A549 (cell line): ENCODE measurements around the gene SPTBN4. TPM values are rescaled to one million over a fixed set of nuclear protein-coding genes. Genes with fewer than 3 reads are reported as not detected.
A peak's percentile ranks its signal among the peaks of the same experiment; 100 is the strongest.

Experiments
- ATAC-seq, 2 experiments: fragments of 200-7000 bp in 1 of 2; fragments of >200 bp in 1 of 2; cut with Nextera tagmentation in 1 of 2; cut with Tn5 transposase in 1 of 2; 3 replicates each; pipeline versions ENCODE4 v1.8.0 to v1.9.1; 2018 to 2020; ENCODE audit warnings: mild to moderate bottlenecking in 1 of 2, moderate library complexity in 1 of 2
- CTCF ChIA-PET: fragments of 300-600 bp; sonication (Branson Sonifier 250); formaldehyde crosslinking; extraction: SDS; loops from one replicate; lab custom pipeline; 2021; ENCODE audit warnings: antibody characterized with exemption, inconsistent platforms; lab: Yijun Ruan, JAX
- POLR2A ChIA-PET: fragments of 350-600 bp; formaldehyde crosslinking; extraction: SDS; loops from one replicate; lab custom pipeline; 2021; ENCODE audit warnings: antibody characterized with exemption, inconsistent platforms; lab: Yijun Ruan, JAX
- DNase-seq, 2 experiments: peaks; one replicate each; pipeline versions ENCODE4 v3.0.0 to v3.0.0-alpha.2; 2011 to 2016; ENCODE audit warnings: low read depth in 1 of 2, low spot score in 1 of 2
- FAIRE-seq: peaks from 2 replicates; lab custom pipeline; 2011; peaks lifted over from hg19 to GRCh38; lab: Jason Lieb, UNC
- H3K27ac ChIP-seq, 2 experiments: fragments of >200 bp; sonication (Bioruptor Twin); formaldehyde crosslinking; 3 replicates each; pipeline ENCODE4 v1.5.1; 2016 to 2017
- H3K4me1 ChIP-seq: fragments of >200 bp; sonication (Bioruptor Twin); formaldehyde crosslinking; 3 replicates; pipeline ENCODE4 v1.6.1; 2016
- H3K4me2 ChIP-seq: fragments of >200 bp; sonication (Bioruptor Twin); formaldehyde crosslinking; 3 replicates; pipeline ENCODE4 v1.6.1; 2016
- H3K4me3 ChIP-seq: fragments of >200 bp; sonication (Bioruptor Twin); formaldehyde crosslinking; 3 replicates; pipeline ENCODE4 v1.5.1; 2016
- H3K9me3 ChIP-seq: fragments of >200 bp; sonication (Bioruptor Twin); formaldehyde crosslinking; 3 replicates; pipeline ENCODE4 v1.6.1; 2016
- GATA3 ChIP-seq: IDR thresholded peaks from 2 replicates; pipeline ENCODE4 v1.6.1; 2012; ENCODE audit warnings: borderline replicate concordance
- HDAC2 ChIP-seq: fragments of 200-600 bp; sonication (generic); IDR thresholded peaks from 2 replicates; pipeline ENCODE4 v1.6.1; 2016
- HOXA7 ChIP-seq: fragments of 250-450 bp; sonication (Bioruptor Pico); IDR thresholded peaks from 2 replicates; pipeline ENCODE4 v1.5.0; 2020; ENCODE audit warnings: mild to moderate bottlenecking, moderate library complexity
- JUN ChIP-seq, 2 experiments: fragments of >200 bp; sonication (Bioruptor Twin); formaldehyde crosslinking; IDR thresholded peaks; 2 replicates in 1 of 2; 3 replicates in 1 of 2; pipeline ENCODE4 v1.6.1; 2016 to 2017
- KDM5A ChIP-seq: fragments of 200-600 bp; sonication (generic); IDR thresholded peaks from 2 replicates; pipeline ENCODE4 v1.6.1; 2016; ENCODE audit warnings: antibody characterized with exemption, mild to moderate bottlenecking
- NPAS2 ChIP-seq: fragments of 250-450 bp; sonication (Bioruptor Pico); IDR thresholded peaks from 2 replicates; pipeline ENCODE4 v1.8.0; 2022; ENCODE audit warnings: mild to moderate bottlenecking, moderate library complexity, borderline replicate concordance
- RFX5 ChIP-seq: fragments of 450-650 bp; IDR thresholded peaks from 2 replicates; pipeline ENCODE4 v1.7.1; 2014; ENCODE audit warnings: antibody characterized with exemption, mild to moderate bottlenecking, moderate library complexity
- RNF2 ChIP-seq: fragments of 200-600 bp; sonication (generic); IDR thresholded peaks from 2 replicates; pipeline ENCODE4 v1.6.1; 2016; ENCODE audit warnings: low read depth, mild to moderate bottlenecking, antibody characterized with exemption, moderate library complexity, borderline replicate concordance
- TFCP2L1 ChIP-seq: fragments of 250-450 bp; sonication (Bioruptor Pico); IDR thresholded peaks from 2 replicates; pipeline ENCODE4 v1.5.0; 2021; ENCODE audit warnings: mild to moderate bottlenecking
- ZSCAN20 ChIP-seq: fragments of 250-450 bp; sonication (Bioruptor Pico); IDR thresholded peaks from 2 replicates; pipeline ENCODE4 v1.8.0; 2022; ENCODE audit warnings: mild to moderate bottlenecking, moderate library complexity
- WGBS: methylation state at CpG from one replicate; pipeline ENCODE4 v1.1.6; 2017; ENCODE audit errors: missing lambda C conversion rate; 5-methylcytosine and 5-hydroxymethylcytosine counted together
- polyA plus RNA-seq, 4 experiments: library from polyadenylated mRNA; depleted of rRNA in 3 of 4; stranded (reverse); fragments of >200 nt; fragmentation: RNase III in 1 of 4; extraction: RNeasy Plus Mini Kit Qiagen cat#74134 plus additional on column Dnase treatment in 1 of 4; gene quantifications; 2 replicates in 3 of 4; 3 replicates in 1 of 4; pipeline ENCODE4 v1.2.3, GENCODE V29; 2011 to 2017
- TF ChIP-seq, protein P1 (sequence below): fragments of 250-450 bp; sonication (Bioruptor Pico); IDR thresholded peaks from 2 replicates; pipeline ENCODE4 v1.5.0; 2021; ENCODE audit warnings: mild to moderate bottlenecking, moderate library complexity, borderline replicate concordance
- TF ChIP-seq, protein P2 (sequence below): fragments of >200 bp; sonication (Bioruptor Twin); formaldehyde crosslinking; IDR thresholded peaks from 3 replicates; pipeline ENCODE4 v1.5.1; 2016
- TF ChIP-seq, protein P3 (sequence below): fragments of >200 bp; sonication (Bioruptor Twin); formaldehyde crosslinking; IDR thresholded peaks from 2 replicates; pipeline ENCODE4 v1.6.1; 2016
- TF ChIP-seq, protein P4 (sequence below): IDR thresholded peaks from 2 replicates; pipeline ENCODE4 v1.6.1; 2012

The SPTBN4 gene
- polyA plus RNA-seq, 2 of the 4 experiments (the other 2 are of a cell fraction), result 1.4 to 2.2 TPM

DNA sequence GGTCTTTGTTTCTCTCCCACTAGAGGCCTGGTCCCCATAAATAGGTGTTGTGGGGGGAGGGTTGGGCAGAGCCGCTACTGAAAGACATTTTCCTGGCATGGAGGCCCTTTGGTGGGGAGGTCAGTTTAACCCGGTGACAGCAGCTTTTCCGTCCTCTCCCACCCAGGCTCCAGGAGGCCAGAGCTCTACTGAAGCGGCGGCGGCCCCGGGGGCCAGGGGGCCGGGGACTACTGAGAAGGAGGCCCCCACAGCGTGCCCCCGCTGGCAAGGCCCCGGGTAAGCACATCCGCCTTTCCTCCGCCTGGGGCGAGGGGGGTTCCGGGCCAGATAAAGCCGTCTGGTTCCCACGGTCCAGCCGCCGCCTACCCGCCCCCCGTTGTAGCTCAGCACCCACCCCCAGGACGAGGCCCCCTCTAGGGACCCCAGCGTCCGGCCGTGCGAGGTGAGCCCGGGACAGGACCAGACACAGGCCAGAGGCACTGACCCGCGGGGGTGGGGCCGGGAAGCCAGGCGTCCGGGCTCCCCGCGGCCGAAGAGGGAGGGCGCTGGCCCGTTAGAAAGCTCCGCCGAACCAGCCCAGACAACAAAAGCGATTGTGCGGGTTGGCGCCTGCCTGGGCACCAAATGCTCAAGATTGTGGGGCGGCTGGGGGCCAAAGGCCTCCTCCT lies 133.2 kb downstream of the SPTBN4 start (continued):
- TF ChIP-seq, protein P1, sequence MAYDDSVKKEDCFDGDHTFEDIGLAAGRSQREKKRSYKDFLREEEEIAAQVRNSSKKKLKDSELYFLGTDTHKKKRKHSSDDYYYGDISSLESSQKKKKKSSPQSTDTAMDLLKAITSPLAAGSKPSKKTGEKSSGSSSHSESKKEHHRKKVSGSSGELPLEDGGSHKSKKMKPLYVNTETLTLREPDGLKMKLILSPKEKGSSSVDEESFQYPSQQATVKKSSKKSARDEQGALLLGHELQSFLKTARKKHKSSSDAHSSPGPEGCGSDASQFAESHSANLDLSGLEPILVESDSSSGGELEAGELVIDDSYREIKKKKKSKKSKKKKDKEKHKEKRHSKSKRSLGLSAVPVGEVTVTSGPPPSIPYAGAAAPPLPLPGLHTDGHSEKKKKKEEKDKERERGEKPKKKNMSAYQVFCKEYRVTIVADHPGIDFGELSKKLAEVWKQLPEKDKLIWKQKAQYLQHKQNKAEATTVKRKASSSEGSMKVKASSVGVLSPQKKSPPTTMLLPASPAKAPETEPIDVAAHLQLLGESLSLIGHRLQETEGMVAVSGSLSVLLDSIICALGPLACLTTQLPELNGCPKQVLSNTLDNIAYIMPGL, result no peak
- no peak for TF ChIP-seq KDM5A
- TF ChIP-seq TFCP2L1, result no peak
- TF ChIP-seq HDAC2, result no peak
- TF ChIP-seq HOXA7 (CRISPR knock-in tag), result no peak
- TF ChIP-seq RFX5, result no peak
- no peak for TF ChIP-seq NPAS2 (CRISPR knock-in tag)

DNA sequence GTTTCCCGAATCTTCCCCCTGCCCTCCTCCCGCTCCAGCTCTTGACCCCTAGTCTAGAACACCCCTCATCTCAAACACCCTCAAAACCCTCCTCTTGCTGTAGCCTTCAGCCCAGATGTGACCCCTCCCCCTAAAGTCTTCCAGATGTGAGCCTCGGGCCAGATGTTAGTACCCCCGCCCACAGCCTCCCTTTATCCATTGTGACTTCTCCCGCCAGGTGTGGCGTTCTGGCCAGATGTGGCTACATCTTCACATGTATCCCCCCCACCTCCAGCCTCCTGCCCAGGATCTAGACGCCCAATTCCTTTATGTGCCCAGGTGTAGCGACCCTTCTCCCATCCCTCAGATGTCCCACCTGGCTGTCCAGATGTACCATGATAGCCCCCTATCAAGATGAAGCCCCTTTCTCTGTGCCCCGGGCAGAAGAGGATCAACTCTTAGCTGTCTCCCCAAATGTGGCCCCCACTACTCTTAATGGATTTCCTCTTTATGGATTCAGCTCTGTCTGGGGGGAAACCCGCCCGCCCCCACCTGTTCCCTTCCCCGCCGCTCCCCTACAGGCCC lies 133.9 kb downstream of the SPTBN4 start:
- CTCF ChIA-PET, result interaction anchor here (0.8 to 35.2 kb wide), 12 partner anchors 14 to 461 kb away, joined by 3 to 2247 read pairs (median 6); partner anchors contain the start of genes BLVRB and SPTBN4
- Histone ChIP-seq H3K4me1 (peaks cover 52% of the 10 kb centered on the region), H3K27ac (no peak overlapping the region), H3K9me3 (no peaks in the 10 kb centered on the region), H3K4me2 (no peak overlapping the region), H3K4me3 (no peak overlapping the region)
- ATAC-seq (no peak), DNase-seq (no peak), FAIRE-seq (no peak)
- WGBS, result 94% methylated on average over 13 of the region's 13 CpGs
- TF ChIP-seq, protein P2, sequence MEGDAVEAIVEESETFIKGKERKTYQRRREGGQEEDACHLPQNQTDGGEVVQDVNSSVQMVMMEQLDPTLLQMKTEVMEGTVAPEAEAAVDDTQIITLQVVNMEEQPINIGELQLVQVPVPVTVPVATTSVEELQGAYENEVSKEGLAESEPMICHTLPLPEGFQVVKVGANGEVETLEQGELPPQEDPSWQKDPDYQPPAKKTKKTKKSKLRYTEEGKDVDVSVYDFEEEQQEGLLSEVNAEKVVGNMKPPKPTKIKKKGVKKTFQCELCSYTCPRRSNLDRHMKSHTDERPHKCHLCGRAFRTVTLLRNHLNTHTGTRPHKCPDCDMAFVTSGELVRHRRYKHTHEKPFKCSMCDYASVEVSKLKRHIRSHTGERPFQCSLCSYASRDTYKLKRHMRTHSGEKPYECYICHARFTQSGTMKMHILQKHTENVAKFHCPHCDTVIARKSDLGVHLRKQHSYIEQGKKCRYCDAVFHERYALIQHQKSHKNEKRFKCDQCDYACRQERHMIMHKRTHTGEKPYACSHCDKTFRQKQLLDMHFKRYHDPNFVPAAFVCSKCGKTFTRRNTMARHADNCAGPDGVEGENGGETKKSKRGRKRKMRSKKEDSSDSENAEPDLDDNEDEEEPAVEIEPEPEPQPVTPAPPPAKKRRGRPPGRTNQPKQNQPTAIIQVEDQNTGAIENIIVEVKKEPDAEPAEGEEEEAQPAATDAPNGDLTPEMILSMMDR, result no peak
- TF ChIP-seq ZSCAN20, result no peak
- no peak for TF ChIP-seq JUN (IDR thresholded peaks at IDR 0.05)
- TF ChIP-seq, protein P3, sequence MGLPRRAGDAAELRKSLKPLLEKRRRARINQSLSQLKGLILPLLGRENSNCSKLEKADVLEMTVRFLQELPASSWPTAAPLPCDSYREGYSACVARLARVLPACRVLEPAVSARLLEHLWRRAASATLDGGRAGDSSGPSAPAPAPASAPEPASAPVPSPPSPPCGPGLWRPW, result no peak
- TF ChIP-seq RNF2, result no peak
- TF ChIP-seq GATA3, result no peak
- POLR2A ChIA-PET, result no interaction called here

DNA sequence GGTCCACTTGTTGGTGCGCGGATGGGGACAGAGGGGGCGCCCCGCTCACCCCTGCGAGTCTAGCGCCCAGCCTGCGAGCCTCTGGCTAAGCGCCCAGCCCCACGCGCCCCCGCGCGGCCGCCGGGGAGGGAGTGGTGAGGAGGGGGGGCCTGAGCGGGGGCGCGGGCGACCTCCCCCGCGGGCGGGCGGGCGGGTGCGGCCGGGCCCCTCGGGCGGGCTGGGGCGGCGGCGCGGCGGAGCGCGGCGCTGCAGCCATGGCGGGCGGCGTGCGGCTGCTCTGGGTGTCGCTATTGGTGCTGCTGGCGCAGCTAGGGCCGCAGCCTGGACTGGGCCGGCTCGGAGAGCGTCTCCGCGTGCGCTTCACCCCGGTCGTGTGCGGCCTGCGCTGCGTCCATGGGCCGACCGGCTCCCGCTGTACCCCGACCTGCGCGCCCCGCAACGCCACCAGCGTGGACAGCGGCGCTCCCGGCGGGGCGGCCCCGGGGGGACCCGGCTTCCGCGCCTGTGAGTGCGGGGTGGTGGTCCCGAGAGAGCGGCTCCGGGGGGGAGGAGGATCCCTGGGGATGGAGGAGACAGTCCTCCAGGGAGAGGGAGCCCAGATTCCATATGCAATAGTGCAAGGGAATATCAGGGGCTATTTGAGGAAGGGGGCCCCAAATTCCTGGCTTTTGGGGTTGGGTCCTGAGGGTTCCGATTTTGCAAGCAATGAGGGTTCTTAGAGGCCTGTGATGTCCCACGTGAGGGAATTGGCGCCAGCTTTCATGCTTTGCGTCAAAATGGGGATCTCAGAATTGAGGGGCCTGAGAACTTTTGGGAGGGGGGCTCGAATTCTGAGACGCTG lies 134.6 kb downstream of the SPTBN4 start, which contains the start of gene LTBP4:
Gene LTBP4, plus strand, starts transcription at position 236 of the 841 bp plus-strand sequence. Its CDS starts 19 bp downstream, at position 255.
- DNase-seq (no peak), ATAC-seq (no peak), FAIRE-seq (no peak)
- peak within 1 kb of the TSS; percentile 92 for H3K4me2 ChIP-seq
- H3K27ac ChIP-seq, result peak within 1 kb of the TSS; percentile 55 to 85
- WGBS, result 90% methylated on average over 59 of the region's 82 CpGs
- H3K4me3 ChIP-seq, result peak within 1 kb of the TSS; percentile 16; the same call in 1 of the 3 replicates
- TF ChIP-seq, protein P4, sequence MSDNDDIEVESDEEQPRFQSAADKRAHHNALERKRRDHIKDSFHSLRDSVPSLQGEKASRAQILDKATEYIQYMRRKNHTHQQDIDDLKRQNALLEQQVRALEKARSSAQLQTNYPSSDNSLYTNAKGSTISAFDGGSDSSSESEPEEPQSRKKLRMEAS, result no peak
- TF ChIP-seq, protein P1, result no peak
- TF ChIP-seq GATA3, result 0 out of 2 replicates have a peak, but pooled peaks have one; percentile 3
- no peak for TF ChIP-seq RFX5
- H3K9me3 ChIP-seq, result no peaks in the 10 kb centered on the region
- CTCF ChIA-PET, result interaction anchor here (0.7 to 35.2 kb wide), 13 partner anchors 14 to 462 kb away, joined by 3 to 2247 read pairs (median 7); partner anchors contain the start of genes BLVRB and SPTBN4
- POLR2A ChIA-PET, result no interaction called here
- H3K4me1 ChIP-seq, result peaks cover 57% of the 10 kb centered on the region
